Mesodermal cell (in vitro differentiated cells): ENCODE results near the gene PARP4.
"Not testable (repeated sequence)": the region's sequence is repeated elsewhere in the genome, so short reads cannot be mapped to it uniquely, and the experiment has no call there.

Experiments used
- H3K27ac ChIP-seq: 2 replicates; pipeline ENCODE4 v1.7.0; 2013; ENCODE audit warnings: mild to moderate bottlenecking, low read depth, low read length, moderate library complexity; ENCODE audit not compliant: severe bottlenecking
- H3K36me3 ChIP-seq: 2 replicates; pipeline ENCODE4 v1.7.1; 2013; ENCODE audit warnings: mild to moderate bottlenecking, low read length, moderate library complexity; ENCODE audit not compliant: control insufficient read depth, insufficient read depth
- H3K4me1 ChIP-seq: one replicate; pipeline ENCODE4 v1.7.1; 2013; ENCODE audit warnings: mild to moderate bottlenecking, low read length; ENCODE audit not compliant: insufficient read depth, control insufficient read depth, poor library complexity, severe bottlenecking
- H3K4me3 ChIP-seq: 2 replicates; pipeline ENCODE4 v1.7.0; 2013; ENCODE audit warnings: low read length, control low read depth, mild to moderate bottlenecking; ENCODE audit not compliant: insufficient read depth, poor library complexity, severe bottlenecking; ENCODE audit errors: extremely low read depth
- H3K9me3 ChIP-seq: 2 replicates; pipeline ENCODE4 v1.7.1; 2013; ENCODE audit warnings: mild to moderate bottlenecking, low read length, moderate library complexity; ENCODE audit not compliant: control insufficient read depth
- WGBS, 2 experiments: methylation state at CpG; one replicate each; pipeline ENCODE4 v1.1.5; 2013; ENCODE audit warnings: missing lambda C conversion rate in 2 of 2; ENCODE audit not compliant: insufficient coverage in 2 of 2; 5-methylcytosine and 5-hydroxymethylcytosine counted together

Gene PARP4

GRCh38 chr13:24529478-24529877 lies 16.9 kb upstream of the PARP4 start:
- Histone ChIP-seq H3K4me1 (no peaks in the 10 kb centered on the region), H3K4me3 (no peak overlapping the region), H3K27ac (no peak overlapping the region), H3K9me3 (no peaks in the 10 kb centered on the region), H3K36me3 (no peaks in the 10 kb centered on the region)
- 88 to 100% methylated on average over 1 of the region's 1 CpG for WGBS, 2 experiments

DNA sequence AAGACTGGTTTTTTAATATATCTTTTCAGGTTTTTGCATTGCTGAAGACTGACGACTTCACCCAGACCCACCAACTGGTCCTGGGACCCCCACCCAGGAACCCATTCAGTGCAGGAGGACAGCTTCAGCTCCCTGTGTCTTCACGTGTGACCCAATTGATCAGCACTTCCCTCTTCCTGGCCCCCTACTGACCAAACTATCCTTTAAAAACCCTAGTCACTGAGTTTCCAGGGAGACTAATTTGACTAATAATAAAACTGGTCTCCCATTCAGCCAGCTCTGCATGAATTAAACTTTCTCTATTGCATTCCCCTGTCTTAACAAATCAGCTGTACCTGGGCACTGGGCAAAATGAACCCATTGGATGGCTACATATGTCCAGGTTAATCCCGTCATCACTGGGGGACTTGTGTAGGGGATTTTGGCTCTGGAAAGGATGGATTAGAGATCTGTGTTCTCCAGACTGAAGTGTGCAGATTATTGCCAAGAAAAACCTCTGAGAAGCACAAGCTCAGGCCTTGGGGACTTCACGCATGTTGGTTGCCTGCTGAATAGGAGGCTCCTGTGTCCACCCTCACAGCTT lies 16.3 kb upstream of the PARP4 start:
- H3K4me1 ChIP-seq, result no peaks in the 10 kb centered on the region
- no peak overlapping the region for H3K4me3 ChIP-seq
- WGBS, 2 experiments, result 60 to 72% methylated on average over 4 of the region's 4 CpGs
- H3K27ac ChIP-seq, result no peak overlapping the region
- no peaks in the 10 kb centered on the region for H3K9me3 ChIP-seq
- H3K36me3 ChIP-seq, result no peaks in the 10 kb centered on the region

DNA sequence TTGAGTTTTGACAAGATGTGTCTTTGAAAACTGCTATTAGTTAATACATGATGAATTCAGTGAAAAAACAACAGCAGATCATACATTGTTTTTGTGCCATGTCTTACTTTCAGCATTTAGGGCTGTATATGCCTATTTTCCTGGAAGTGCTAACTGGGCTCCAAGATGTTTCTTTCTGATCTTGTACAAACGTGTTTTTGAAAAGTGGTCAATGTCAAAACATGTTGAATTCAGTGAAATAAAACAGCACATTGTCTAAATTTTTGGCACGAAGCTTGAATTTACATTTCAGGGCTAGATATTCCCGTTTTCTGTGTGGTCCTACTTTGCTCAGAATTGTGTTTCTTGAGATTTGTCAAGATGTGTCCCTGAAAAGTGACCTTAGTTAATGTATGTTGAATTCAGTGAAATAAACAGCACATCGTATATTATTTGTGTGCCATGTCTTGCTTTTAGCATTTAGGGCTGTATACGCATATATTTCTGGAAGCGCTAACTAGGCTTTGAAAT lies 14.7 kb upstream of the PARP4 start:
- Histone ChIP-seq H3K36me3 (no peaks in the 10 kb centered on the region), H3K4me1 (no peaks in the 10 kb centered on the region), H3K9me3 (no peaks in the 10 kb centered on the region), H3K27ac (no peak overlapping the region), H3K4me3 (no peak overlapping the region)
- 94 to 100% methylated on average over 6 of the region's 6 CpGs for WGBS, 2 experiments

- H3K9me3 ChIP-seq, result no peaks in the 10 kb centered on the region
- no peaks in the 10 kb centered on the region for H3K36me3 ChIP-seq
- H3K4me3 ChIP-seq, result no peak overlapping the region
- no peak overlapping the region for H3K27ac ChIP-seq
- 100% methylated on average over 1 of the region's 1 CpG; no CpG with 5 or more reads in 1 of the 2 experiments for WGBS, 2 experiments
- H3K4me1 ChIP-seq, result no peaks in the 10 kb centered on the region
Observed at GRCh38 chr13:24520733-24521132, 8.2 kb upstream of the PARP4 start.

GRCh38 chr13:24516919-24517318 lies 4.3 kb upstream of the PARP4 start:
- 80 to 84% methylated on average over 3 to 4 of the region's 6 CpGs for WGBS, 2 experiments
- no peaks in the 10 kb centered on the region for H3K4me1 ChIP-seq

DNA sequence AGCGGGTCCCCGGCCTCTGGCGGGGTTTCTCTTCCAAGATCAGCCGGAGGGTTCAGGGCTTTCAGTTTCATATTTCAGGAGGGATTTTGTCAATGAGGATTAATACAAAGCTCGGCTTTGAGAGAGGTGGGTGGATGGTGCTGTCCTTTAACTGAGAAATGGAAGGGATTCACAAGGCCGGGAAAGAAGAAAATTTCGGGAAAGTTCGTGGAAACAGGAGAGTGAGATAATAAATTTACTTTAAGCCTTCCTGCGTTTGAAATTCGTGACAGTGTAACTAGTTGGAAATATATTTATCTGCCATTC lies 283 bp upstream of the PARP4 start:
- Histone ChIP-seq H3K4me1 (peaks cover 7% of the 10 kb centered on the region), H3K27ac (no peak overlapping the region), H3K4me3 (peak overlapping the region; percentile 67), H3K36me3 (peaks cover 5% of the 10 kb centered on the region), H3K9me3 (no peaks in the 10 kb centered on the region)
- WGBS, 2 experiments, result 2 to 8% methylated on average over 6 to 8 of the region's 10 CpGs

More at GRCh38 chr13:24516919-24517318, 4.3 kb upstream of the PARP4 start:
- H3K9me3 ChIP-seq, result no peaks in the 10 kb centered on the region
- no peaks in the 10 kb centered on the region for H3K36me3 ChIP-seq
- no peak overlapping the region for H3K27ac ChIP-seq
- no peak overlapping the region for H3K4me3 ChIP-seq

GRCh38 chr13:24511816-24512196 lies 772 bp downstream of the PARP4 start:
- H3K36me3 ChIP-seq, result peaks cover 14% of the 10 kb centered on the region

DNA sequence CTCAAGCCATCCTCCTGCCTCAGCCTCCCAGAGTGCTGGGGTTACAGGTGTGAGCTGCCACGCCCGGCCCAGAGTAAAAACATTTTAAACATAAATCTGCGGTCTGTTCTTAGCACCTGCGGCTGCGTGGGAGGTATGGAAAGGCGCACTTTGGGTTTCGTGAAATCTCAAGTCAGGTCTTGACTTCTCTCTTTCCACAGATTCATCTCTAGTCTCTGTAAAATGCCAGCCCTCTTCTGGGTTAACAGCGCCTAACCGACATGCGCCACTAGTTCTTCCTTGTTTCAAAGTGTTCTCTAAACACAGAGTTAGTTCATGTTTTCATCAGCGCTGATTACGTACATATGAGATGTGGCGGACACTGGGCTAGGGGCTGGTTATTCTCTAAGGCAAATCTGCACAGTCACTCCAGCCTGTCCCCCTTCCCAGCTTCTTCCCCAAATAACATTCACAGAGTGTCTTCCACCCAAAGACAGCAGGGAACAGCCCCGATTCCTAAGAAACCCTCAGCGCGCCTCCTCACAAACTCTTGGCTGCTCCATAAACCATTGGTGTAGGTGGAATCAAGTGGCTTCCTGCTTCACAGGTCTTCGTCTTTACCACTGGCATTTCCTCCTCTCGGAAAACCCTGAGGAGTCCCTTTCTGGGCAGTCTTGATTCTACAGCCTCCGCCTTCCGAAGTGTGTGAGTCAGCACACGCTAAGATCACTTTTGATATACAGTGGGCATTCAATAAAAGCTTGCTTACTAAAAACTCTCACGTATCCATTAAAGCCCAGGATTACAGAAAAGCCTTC lies 1.4 kb downstream of the PARP4 start:
- Histone ChIP-seq H3K4me3 (peak overlapping the region; percentile 67), H3K4me1 (peaks cover 7% of the 10 kb centered on the region), H3K9me3 (no peaks in the 10 kb centered on the region), H3K36me3 (peaks cover 16% of the 10 kb centered on the region), H3K27ac (peak overlapping the region; percentile 84)
- 61 to 64% methylated on average over 21 of the region's 22 CpGs for WGBS, 2 experiments

More at GRCh38 chr13:24511816-24512196, 772 bp downstream of the PARP4 start:
- Histone ChIP-seq H3K4me1 (peaks cover 7% of the 10 kb centered on the region), H3K27ac (peak overlapping the region; percentile 84), H3K4me3 (peak overlapping the region; percentile 67), H3K9me3 (no peaks in the 10 kb centered on the region)
- WGBS, 2 experiments, result 0 to 20% methylated on average over 1 of the region's 6 CpGs

DNA sequence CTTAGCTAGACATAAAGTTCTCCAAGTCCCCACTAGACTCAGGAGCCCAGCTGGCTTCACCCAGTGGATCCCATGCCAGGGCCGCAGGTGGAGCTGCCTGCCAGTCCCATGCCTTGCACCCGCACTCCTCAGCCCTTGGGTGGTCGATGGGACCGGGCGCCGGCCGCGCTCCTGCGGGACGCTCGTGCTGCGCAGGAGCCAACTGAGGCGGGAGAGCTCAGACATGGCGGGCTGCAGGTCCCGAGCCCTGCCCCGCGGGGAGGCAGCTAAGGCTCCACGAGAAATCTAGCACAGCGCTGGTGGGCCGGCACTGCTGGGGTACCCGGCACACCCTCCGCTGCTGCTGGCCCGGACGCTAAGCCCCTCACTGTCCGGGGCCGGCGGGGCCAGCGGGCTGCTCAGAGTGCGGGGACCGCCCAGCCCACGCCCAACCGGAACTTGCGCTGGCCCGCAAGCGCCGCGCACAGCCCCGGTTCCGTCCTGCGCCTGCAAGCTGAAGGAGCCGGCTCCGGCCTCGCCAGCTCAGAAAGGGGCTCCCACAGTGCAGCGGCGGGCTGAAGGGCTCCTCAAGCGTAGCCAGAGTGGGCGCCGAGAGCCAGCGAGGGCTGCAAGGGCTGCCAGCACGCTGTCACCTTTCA lies 5.8 kb downstream of the PARP4 start:
- Histone ChIP-seq H3K27ac (no peak overlapping the region), H3K36me3 (peaks cover 29% of the 10 kb centered on the region), H3K4me3 (no peak overlapping the region), H3K9me3 (peaks cover 2% of the 10 kb centered on the region), H3K4me1 (peaks cover 20% of the 10 kb centered on the region)
- WGBS, 2 experiments, result 97 to 99% methylated on average over 36 to 47 of the region's 50 CpGs

DNA sequence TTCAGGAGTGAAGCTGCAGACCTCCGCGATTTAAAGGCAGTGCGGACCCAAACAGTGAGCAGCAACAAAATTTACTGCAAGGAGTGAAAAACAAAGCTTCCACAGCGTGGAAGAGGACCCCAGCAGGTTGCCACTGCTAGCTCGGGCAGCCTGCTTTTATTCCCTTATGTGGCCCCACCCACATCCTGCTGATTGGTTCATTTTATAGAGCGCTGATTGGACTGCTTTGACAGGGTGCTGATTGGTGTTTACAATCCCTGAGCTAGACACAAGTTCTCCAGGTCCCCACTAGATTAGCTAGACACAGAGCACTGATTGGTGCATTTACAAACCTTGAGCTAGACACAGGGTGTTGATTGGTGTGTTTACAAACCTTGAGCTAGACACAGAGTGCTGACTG lies 6.3 kb downstream of the PARP4 start:
- peaks cover 31% of the 10 kb centered on the region for H3K36me3 ChIP-seq
- not testable (repeated sequence) for H3K4me3 ChIP-seq, H3K27ac ChIP-seq, H3K9me3 ChIP-seq
- 93 to 94% methylated on average over 6 of the region's 6 CpGs for WGBS, 2 experiments
- H3K4me1 ChIP-seq, result peaks cover 20% of the 10 kb centered on the region
